Measurements from ENCODE around the gene PRMT5.

Gene PRMT5

DNA sequence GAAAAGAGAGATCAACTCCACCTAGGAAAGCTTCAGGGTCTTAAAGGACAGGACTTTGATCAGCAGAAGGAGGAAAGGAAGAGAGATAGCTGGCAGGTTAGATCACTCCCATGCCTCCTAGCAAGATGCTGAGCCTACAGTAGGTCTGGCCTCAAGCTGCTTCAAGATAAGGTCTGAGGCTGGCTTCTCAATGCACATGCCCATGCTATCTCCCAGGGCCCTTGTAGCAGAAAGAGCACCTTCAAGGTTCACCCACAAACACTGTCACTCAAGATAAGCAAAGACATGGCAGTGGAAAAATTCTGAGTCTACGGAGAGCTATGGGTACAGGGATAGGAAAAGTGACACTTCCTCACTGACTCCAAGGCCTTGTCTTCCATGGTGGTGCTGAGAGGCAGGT, 31.8 kb downstream of the PRMT5 start:
- no peak for DNase-seq (ENCODE audit: low read depth)

GRCh38 chr14:22896760-22897159, 32.4 kb downstream of the PRMT5 start:
- DNase-seq (ENCODE audit: low read depth) = no peak

GRCh38 chr14:22896356-22896755, 32.8 kb downstream of the PRMT5 start:
- DNase-seq (ENCODE audit: low read depth) = no peak

DNA sequence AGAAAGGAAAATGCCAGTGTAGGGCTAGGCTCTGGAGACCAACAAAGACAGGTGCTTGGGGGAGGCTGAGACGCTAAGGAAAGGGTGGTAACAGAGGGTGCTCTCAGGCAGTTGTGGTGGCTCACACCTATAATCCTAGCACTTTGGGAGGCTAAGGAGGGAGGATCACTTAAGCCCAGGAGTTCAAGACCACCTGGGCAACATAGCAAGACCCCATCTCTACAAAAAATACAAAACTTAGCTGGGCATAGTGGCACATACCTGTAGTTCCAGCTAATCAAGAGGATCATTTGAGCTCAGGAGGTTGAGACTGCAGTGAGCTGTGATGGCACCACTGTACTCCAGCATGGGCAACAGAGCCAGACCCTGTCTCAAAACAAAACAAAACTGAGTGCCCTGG, 33.8 kb downstream of the PRMT5 start:
- DNase-seq (ENCODE audit: low read depth) = no peak

DNA sequence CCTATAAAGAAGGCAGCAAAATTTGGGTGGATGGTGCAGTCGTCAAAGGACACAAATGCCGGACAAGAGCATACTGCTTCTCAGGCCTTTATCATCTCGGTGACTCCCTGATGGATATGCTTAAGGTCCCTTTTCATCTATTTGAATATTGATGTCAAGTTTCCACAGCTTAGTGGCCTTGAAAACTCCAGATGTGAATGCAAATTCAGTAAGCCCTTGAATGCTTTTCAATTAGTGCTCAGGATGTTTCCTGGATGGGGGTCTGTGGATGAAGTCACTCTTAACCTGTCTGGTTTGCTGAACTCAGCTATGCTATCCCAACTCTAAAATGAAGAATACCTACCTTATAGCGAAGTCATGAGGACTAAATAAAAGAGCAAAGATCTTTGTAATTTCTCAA, 35.5 kb downstream of the PRMT5 start:
- DNase-seq (ENCODE audit: low read depth) = no peak

DNA sequence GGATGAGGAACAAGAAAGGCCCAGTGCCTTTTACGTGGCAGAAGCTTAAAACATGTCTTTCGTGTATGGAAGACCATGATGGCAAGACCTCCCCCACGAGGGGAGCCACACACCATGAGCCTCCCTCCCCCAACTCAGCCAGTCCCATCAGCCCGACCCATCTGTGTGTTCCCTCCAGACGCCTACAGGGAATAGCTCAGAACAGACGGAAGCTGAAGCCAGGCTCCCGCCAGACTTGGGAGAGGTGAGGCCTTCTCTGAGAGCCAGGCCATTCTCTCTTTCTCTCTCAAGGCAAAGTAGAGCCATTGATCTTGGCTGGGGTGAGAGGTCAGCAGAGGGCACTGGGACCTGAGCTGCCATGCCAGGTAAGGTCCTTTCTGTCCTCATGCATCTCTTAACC, 36.7 kb downstream of the PRMT5 start:
- no peak for DNase-seq (ENCODE audit: low read depth)

DNA sequence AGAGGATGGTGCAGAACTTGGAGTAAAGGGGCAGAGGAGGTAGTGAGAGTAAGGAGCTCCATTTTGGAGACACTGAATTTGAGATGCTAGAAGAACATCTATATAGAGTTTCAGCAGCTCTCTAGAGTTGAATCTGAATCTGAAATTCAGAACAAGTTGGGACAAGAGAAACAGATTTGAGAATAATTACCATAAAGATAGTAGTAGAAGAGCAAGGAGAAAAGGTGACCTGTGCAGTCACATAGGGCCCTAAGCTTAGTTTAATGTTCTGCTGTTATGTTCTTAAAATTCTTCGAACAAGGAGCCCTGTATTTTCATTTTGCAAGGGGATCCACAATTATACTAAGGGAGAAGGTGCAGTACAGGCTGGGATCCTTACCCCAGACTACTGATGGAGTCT, 38.8 kb downstream of the PRMT5 start:
- no peak for DNase-seq (ENCODE audit: low read depth)

- no peak for DNase-seq (ENCODE audit: low read depth)
Measured at GRCh38 chr14:22888662-22889061, 40.5 kb downstream of the PRMT5 start.

DNA sequence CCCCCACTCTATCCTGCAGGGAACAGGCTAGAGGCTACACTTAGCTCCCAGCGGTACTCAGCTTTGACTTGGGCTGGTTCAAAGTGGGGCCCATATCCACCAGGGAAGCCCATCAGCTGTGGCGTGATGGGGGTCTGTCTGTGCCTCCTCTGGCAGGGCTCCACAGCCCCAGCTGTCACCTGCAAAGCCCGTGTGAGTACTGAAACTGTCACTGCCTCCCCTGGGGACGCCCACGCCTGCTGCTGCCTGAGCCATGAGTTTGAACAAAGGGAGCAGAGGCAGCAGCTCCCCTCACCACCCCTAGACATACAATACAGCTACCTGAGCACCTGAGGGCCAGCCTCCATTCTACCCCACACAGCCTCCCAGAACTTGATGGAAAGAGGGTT, 41.2 kb downstream of the PRMT5 start:
- no peak for DNase-seq (ENCODE audit: low read depth)

- DNase-seq (ENCODE audit: low read depth) = peak; percentile 43
Measured at GRCh38 chr14:22887260-22887989, 41.8 kb downstream of the PRMT5 start.

DNA sequence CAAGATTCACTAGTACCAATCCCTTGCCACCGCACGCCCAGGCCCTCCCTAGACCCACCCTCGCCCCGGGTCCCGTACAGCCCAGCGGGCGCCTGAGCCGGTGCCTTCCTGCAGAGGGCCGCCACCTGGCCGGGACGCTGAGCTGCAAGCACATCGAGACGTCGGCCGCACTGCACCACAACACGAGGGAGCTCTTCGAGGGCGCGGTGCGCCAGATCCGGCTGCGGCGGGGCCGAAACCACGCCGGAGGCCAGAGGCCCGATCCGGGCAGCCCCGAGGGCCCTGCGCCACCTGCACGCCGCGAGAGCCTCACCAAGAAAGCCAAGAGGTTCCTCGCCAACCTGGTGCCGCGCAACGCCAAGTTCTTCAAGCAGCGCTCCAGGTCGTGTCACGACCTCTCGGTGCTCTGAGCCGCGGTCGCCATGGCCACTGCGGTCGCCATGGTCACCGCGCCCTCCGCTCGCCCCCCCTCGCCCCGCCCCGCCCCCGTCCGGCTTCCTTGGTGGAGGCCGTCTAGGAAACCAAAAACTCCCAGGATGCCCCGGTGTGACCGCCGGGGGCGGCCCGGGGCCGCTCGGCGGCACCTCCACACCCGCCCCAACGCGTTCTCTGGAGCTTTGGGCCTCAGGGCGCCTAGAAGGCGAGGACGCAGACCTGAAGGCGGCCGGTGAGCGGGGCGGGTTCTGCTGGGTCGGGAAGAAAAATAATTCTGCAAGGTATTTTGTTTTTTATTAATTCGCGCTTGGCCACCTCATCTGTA, 42.5 kb downstream of the PRMT5 start:
- DNase-seq (ENCODE audit: low read depth) = peak; percentile 36

DNA sequence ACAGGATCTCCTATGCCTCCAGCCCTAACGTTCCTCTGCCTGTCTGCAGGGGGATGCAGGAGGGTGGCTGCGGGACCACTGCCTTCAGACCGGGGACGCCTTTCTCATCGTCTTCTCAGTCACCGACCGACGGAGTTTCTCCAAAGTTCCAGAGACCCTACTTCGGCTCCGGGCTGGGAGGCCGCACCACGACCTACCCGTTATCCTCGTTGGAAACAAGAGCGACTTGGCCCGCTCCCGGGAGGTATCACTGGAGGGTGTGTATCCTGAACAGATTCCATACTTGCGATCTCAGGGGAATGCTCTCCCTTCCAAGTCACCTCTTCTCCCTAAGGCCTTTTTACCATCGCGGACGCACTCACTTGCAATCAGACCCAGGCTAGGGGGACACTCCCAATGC, 43.2 kb downstream of the PRMT5 start:
- DNase-seq (ENCODE audit: low read depth) = no peak

GRCh38 chr14:22884738-22885523, 44.2 kb downstream of the PRMT5 start:
- no peak for DNase-seq (ENCODE audit: low read depth)

- no peak for DNase-seq (ENCODE audit: low read depth)
Measured at GRCh38 chr14:22884076-22884737, 45.0 kb downstream of the PRMT5 start.

DNA sequence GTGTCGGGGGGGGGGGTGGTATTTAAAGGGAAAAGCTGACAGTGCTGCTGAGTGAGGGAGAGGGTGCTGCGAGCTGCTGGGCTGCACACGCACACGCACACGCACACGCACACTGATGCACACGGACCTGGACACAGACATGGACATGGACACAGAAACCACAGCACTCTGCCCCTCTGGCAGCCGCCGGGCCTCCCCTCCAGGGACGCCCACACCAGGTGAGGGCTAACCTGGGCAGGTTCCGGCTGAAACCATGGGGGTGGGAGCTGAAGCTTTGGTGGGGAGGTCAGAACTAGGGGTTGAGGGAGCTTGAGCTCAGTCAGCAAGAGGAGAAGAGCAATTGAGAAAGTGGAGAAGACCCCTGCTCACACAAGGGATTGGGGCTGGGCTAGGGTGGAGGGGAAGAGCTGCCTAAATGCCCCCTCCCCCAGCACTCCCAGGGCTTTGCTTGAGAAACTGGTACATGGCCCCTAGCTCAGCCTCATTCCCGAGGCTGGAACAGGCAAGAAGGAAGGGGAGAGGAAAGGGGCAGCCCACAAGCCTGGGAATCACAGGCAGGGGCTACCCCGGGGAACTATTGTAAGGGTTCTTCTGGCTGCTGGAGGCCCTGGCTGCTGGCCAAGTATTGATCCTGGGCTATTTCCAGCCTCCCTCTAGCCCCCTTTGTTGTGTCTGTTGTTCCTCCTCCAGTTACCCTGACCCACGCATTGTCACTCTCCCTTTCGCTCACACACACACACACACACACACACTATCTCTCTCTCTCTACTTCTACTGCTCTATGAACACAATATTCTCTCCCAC, 45.8 kb downstream of the PRMT5 start, which contains the start of gene REM2:
Gene REM2 (plus strand): TSS at position 50 of the 804 bp plus-strand sequence. CDS start 66 bp downstream, at position 116.
- no peak for DNase-seq (ENCODE audit: low read depth)

- peak; percentile 7 for DNase-seq (ENCODE audit: low read depth)
Measured at GRCh38 chr14:22882529-22883172, 46.5 kb downstream of the PRMT5 start.

GRCh38 chr14:22882064-22882463, 47.1 kb downstream of the PRMT5 start:
- DNase-seq (ENCODE audit: low read depth) = no peak

- DNase-seq (ENCODE audit: low read depth) = no peak
Measured at GRCh38 chr14:22878271-22879246, 50.6 kb downstream of the PRMT5 start.

DNA sequence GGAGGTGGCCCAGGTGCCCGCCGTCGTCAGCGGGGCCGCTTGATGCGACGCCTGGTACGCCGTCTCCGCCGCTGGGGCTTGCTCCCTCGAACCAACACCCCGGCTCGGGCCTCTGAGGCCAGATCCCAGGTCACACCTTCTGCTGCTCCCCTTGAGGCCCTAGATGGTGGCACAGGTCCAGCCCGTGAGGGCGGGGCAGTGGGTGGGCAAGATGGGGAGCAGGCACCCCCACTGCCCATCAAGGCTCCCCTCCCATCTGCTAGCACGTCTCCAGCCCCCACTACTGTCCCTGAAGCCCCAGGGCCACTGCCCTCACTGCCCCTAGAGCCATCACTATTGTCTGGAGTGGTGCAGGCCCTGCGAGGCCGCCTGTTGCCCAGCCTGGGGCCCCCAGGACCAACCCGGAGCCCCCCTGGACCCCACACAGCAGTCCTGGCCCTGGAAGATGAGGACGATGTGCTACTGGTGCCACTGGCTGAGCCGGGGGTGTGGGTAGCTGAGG, 52.1 kb downstream of the PRMT5 start:
- no peak for DNase-seq (ENCODE audit: low read depth)
